ENCODE measurements around the gene STAMBP.
"Not testable (repeated sequence)": the region's sequence is repeated elsewhere in the genome, so short reads cannot be mapped to it uniquely, and the experiment has no call there.

The STAMBP gene

GRCh38 chr2:73836141-73836943 is 7.6 kb downstream of the STAMBP start:
- in situ Hi-C loops (cut with HindIII; ENCODE audit: low sequenced_read_pairs), result no loop called here

GRCh38 chr2:73837847-73838585 is 9.3 kb downstream of the STAMBP start:
- in situ Hi-C loops (cut with HindIII; ENCODE audit: low sequenced_read_pairs), result no loop called here

- in situ Hi-C loops (cut with HindIII; ENCODE audit: low sequenced_read_pairs), result no loop called here
Observed at GRCh38 chr2:73838889-73839534, 10.3 kb downstream of the STAMBP start.

- in situ Hi-C loops (cut with HindIII; ENCODE audit: low sequenced_read_pairs), result no loop called here
Observed at GRCh38 chr2:73839653-73840411, 11.1 kb downstream of the STAMBP start.

GRCh38 chr2:73841912-73842738 is 13.4 kb downstream of the STAMBP start:
- in situ Hi-C loops (cut with HindIII; ENCODE audit: low sequenced_read_pairs), result no loop called here

- in situ Hi-C loops (cut with HindIII; ENCODE audit: low sequenced_read_pairs), result no loop called here
Observed at GRCh38 chr2:73842739-73843019, 13.9 kb downstream of the STAMBP start.

- in situ Hi-C loops (cut with HindIII; ENCODE audit: low sequenced_read_pairs), result no loop called here
Observed at GRCh38 chr2:73844087-73844486, 15.3 kb downstream of the STAMBP start.

GRCh38 chr2:73850009-73850408 is 21.2 kb downstream of the STAMBP start:
- in situ Hi-C loops (cut with HindIII; ENCODE audit: low sequenced_read_pairs), result no loop called here

- in situ Hi-C loops (cut with HindIII; ENCODE audit: low sequenced_read_pairs), result no loop called here
Observed at GRCh38 chr2:73851274-73851673, 22.5 kb downstream of the STAMBP start.

- in situ Hi-C loops (cut with HindIII; ENCODE audit: low sequenced_read_pairs), result no loop called here
Observed at GRCh38 chr2:73852020-73852419, 23.3 kb downstream of the STAMBP start.

GRCh38 chr2:73855526-73855925 is 26.8 kb downstream of the STAMBP start:
- in situ Hi-C loops (cut with HindIII; ENCODE audit: low sequenced_read_pairs), result no loop called here

- in situ Hi-C loops (cut with HindIII; ENCODE audit: low sequenced_read_pairs), result no loop called here
Observed at GRCh38 chr2:73856214-73856613, 27.5 kb downstream of the STAMBP start.

GRCh38 chr2:73859721-73860586 is 31.2 kb downstream of the STAMBP start:
- in situ Hi-C loops (cut with HindIII; ENCODE audit: low sequenced_read_pairs), result loop anchor here (5.0 kb wide), 3 partner anchors 37 to 277 kb away; no protein-coding TSS in a partner anchor

GRCh38 chr2:73862987-73863386 is 34.2 kb downstream of the STAMBP start:
- in situ Hi-C loops (cut with HindIII; ENCODE audit: low sequenced_read_pairs), result loop anchor here (5.0 kb wide), 3 partner anchors 34 to 274 kb away; no protein-coding TSS in a partner anchor

GRCh38 chr2:73868204-73868978 is 39.6 kb downstream of the STAMBP start:
- in situ Hi-C loops (cut with HindIII; ENCODE audit: low sequenced_read_pairs), result no loop called here

- in situ Hi-C loops (cut with HindIII; ENCODE audit: low sequenced_read_pairs), result no loop called here
Observed at GRCh38 chr2:73870084-73870483, 41.3 kb downstream of the STAMBP start.

- in situ Hi-C loops (cut with HindIII; ENCODE audit: low sequenced_read_pairs), result no loop called here
Observed at GRCh38 chr2:73877071-73877802, 48.5 kb downstream of the STAMBP start.

- in situ Hi-C loops (cut with HindIII; ENCODE audit: low sequenced_read_pairs), result not testable (repeated sequence)
Observed at GRCh38 chr2:73877984-73878383, 49.2 kb downstream of the STAMBP start.

All from endothelial cell of hepatic sinusoid (primary cell).